HepG2 (cell line): ENCODE data around the gene HSPB6. TPM values are rescaled to one million over a fixed set of nuclear protein-coding genes. Genes with fewer than 3 reads are reported as not detected.

ENCODE experiments used
- BCL6 ChIP-seq: IDR thresholded peaks from 2 replicates; pipeline ENCODE4 v1.6.1; 2016; ENCODE audit warnings: missing genetic modification reagents, missing compliant biosample characterization
- CHCHD3 ChIP-seq: sonication (generic); formaldehyde crosslinking; IDR thresholded peaks from 2 replicates; pipeline ENCODE4 v1.8.0; 2022; ENCODE audit warnings: mild to moderate bottlenecking, missing genetic modification reagents, moderate library complexity
- CHD4 ChIP-seq: fragments of 200-600 bp; sonication (generic); IDR thresholded peaks from 2 replicates; pipeline ENCODE4 v1.7.0; 2017; ENCODE audit warnings: mild to moderate bottlenecking, low read length, borderline replicate concordance
- ELF1 ChIP-seq: sonication (generic); formaldehyde crosslinking; IDR thresholded peaks from 2 replicates; pipeline ENCODE4 v1.4.0; 2020; ENCODE audit warnings: missing genetic modification reagents
- HMG20B ChIP-seq: conservative IDR thresholded peaks from 2 replicates; pipeline ENCODE4 v1.6.1; 2016; ENCODE audit warnings: missing genetic modification reagents, missing compliant biosample characterization
- KDM1A ChIP-seq: IDR thresholded peaks from 2 replicates; pipeline ENCODE4 v1.6.1; 2016; ENCODE audit warnings: missing compliant biosample characterization
- KDM3A ChIP-seq: IDR thresholded peaks from 2 replicates; pipeline ENCODE4 v1.6.1; 2018; ENCODE audit warnings: low read depth, missing compliant biosample characterization
- RBAK ChIP-seq: sonication (generic); formaldehyde crosslinking; IDR thresholded peaks from 2 replicates; pipeline ENCODE4 v1.5.1; 2020; ENCODE audit warnings: mild to moderate bottlenecking, missing genetic modification reagents
- REL ChIP-seq: sonication (generic); formaldehyde crosslinking; conservative IDR thresholded peaks from 2 replicates; pipeline ENCODE4 v1.8.0; 2022; ENCODE audit warnings: mild to moderate bottlenecking, missing genetic modification reagents, moderate library complexity
- SMARCE1 ChIP-seq: fragments of 450-650 bp; IDR thresholded peaks from 2 replicates; pipeline ENCODE4 v1.6.1; 2017; ENCODE audit warnings: borderline replicate concordance
- SYNCRIP ChIP-seq: fragments of 200-400 bp; formaldehyde crosslinking; IDR thresholded peaks from 2 replicates; pipeline ENCODE4 v1.6.1; 2018; ENCODE audit warnings: mild to moderate bottlenecking, low read depth, low read length; ENCODE audit not compliant: insufficient read depth
- YEATS4 ChIP-seq: sonication (generic); formaldehyde crosslinking; IDR thresholded peaks from 2 replicates; pipeline ENCODE4 v1.4.0; 2020; ENCODE audit warnings: missing genetic modification reagents, borderline replicate concordance
- ZBTB20 ChIP-seq: sonication (generic); formaldehyde crosslinking; IDR thresholded peaks from 2 replicates; pipeline ENCODE4 v1.8.1; 2023; ENCODE audit warnings: missing genetic modification reagents, low read depth, mild to moderate bottlenecking, borderline replicate concordance
- ZBTB37 ChIP-seq: sonication (generic); formaldehyde crosslinking; IDR thresholded peaks from 2 replicates; pipeline ENCODE4 v1.4.0; 2020; ENCODE audit warnings: mild to moderate bottlenecking, missing genetic modification reagents
- ZFP62 ChIP-seq: sonication (generic); formaldehyde crosslinking; IDR thresholded peaks from 2 replicates; pipeline ENCODE4 v1.4.0; 2020; ENCODE audit warnings: missing genetic modification reagents
- ZNF207 ChIP-seq: fragments of 450-650 bp; IDR thresholded peaks from 2 replicates; pipeline ENCODE4 v1.6.1; 2016; ENCODE audit warnings: antibody characterized with exemption, borderline replicate concordance
- ZNF34 ChIP-seq: sonication (generic); formaldehyde crosslinking; IDR thresholded peaks from 2 replicates; pipeline ENCODE4 v1.4.0; 2020; ENCODE audit warnings: mild to moderate bottlenecking, missing genetic modification reagents, borderline replicate concordance
- ZNF614 ChIP-seq: IDR thresholded peaks from 2 replicates; pipeline ENCODE4 v1.6.1; 2018; ENCODE audit warnings: missing biosample characterization, missing genetic modification reagents, inconsistent platforms, borderline replicate concordance
- polyA plus RNA-seq, 8 experiments: library from polyadenylated mRNA; depleted of rRNA in 3 of 8; stranded (reverse) in 7 of 8; unstranded in 1 of 8; fragments of >200 nt; fragmentation: Illumina TruSeq in 4 of 8; extraction: Trizol in 4 of 8; gene quantifications; 2 replicates each; pipeline versions ENCODE4 v1.2.1 to v1.2.3, GENCODE V29; 2011 to 2016; ENCODE audit warnings: low read depth in 4 of 8, missing spikeins in 1 of 8, mixed read lengths in 1 of 8; ENCODE audit not compliant: insufficient read depth in 1 of 8
- total RNA-seq, 5 experiments: library from RNA; depleted of rRNA; stranded (reverse); fragments of >200 nt; fragmentation: Illumina TruSeq; extraction: Trizol; gene quantifications; 2 replicates each; pipeline ENCODE4 v1.2.3, GENCODE V29; 2016; ENCODE audit warnings: low read depth in 1 of 5
- TF ChIP-seq, protein P1 (sequence below): sonication (generic); formaldehyde crosslinking; IDR thresholded peaks from 2 replicates; pipeline ENCODE4 v1.8.0; 2022; ENCODE audit warnings: missing genetic modification reagents, low read depth, mild to moderate bottlenecking, borderline replicate concordance
- TF ChIP-seq, protein P2 (sequence below): sonication (generic); formaldehyde crosslinking; IDR thresholded peaks from 2 replicates; pipeline ENCODE4 v1.4.0; 2020; ENCODE audit warnings: missing genetic modification reagents
- TF ChIP-seq, protein P3 (sequence below): sonication (generic); formaldehyde crosslinking; IDR thresholded peaks from 2 replicates; pipeline ENCODE4 v1.4.0; 2020; ENCODE audit warnings: missing genetic modification reagents

The HSPB6 gene
- total and polyA plus RNA-seq, 2 of the 13 experiments (the other 11 are each of a cell fraction or from before 2014, with no cell fraction given), result 0.18 TPM; not detected in 1

DNA sequence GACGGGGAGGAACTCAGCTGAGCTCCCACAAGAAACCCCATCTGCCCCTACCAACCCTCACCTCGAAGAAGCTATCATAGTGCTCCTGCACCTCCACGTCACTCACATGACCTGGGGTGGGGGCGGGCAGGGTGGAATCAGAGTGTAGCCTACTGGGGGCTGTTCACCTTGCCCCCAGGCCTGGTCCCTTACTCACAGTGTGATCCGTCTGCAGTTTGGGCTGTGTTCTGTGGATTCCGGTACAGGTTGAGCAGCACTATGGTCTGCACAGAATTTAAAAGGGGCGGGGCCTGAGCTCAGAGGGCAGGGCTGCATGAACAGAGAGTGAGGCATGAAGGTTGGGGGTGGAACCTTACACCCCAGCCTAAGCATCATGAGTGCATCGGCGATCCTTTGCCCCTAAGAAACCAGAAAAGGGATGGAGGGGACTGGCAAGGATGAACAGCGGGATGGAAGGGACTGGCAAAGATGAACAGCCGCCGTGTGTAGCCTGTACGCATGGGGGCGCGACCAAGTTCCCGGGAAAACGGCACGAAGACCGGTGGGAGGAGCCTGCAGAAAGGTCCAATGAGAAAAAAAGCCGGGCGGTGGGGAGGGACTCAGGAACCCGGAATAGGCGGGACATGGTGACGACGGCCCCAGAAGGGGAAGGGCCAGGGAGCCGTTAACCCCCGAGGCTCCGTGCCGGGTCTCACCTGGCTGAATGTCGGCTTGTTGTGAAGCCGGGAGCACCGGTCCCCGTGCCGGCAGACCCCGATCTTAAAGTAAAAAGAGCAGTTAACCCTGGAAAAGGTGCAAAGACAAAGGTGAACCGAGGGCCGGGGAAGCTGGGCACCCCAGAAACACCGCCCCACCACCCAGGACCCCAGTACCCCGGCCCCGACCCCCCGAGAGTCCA, 12.2 kb downstream of the HSPB6 start (continued):
- TF ChIP-seq ZBTB37 (CRISPR knock-in tag) (no peak), CHD4 (no peak), CHCHD3 (CRISPR knock-in tag) (no peak), KDM3A (CRISPR knock-in tag) (no peak), REL (CRISPR knock-in tag) (no peak), KDM1A (CRISPR knock-in tag) (no peak), ZFP62 (no peak), ZBTB20 (CRISPR knock-in tag) (no peak), SMARCE1 (no peak), RBAK (CRISPR knock-in tag) (no peak), YEATS4 (peak; percentile 34; the same call in 1 of the 2 replicates), ELF1 (no peak; the same call in 1 of the 2 replicates), SYNCRIP (no peak), ZNF614 (CRISPR knock-in tag) (no peak), HMG20B (CRISPR knock-in tag) (no peak), BCL6 (CRISPR knock-in tag) (no peak), ZNF207 (no peak), ZNF34 (CRISPR knock-in tag) (no peak)
- TF ChIP-seq, protein P1, sequence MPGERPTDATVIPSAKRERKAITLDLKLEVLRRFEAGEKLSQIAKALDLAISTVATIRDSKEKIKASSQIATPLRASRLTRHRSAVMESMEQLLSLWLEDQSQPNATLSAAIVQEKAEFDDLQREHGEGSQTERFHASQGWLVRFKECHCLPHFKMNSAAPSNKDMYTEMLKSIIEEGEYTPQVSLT, result no peak
- TF ChIP-seq, protein P2, sequence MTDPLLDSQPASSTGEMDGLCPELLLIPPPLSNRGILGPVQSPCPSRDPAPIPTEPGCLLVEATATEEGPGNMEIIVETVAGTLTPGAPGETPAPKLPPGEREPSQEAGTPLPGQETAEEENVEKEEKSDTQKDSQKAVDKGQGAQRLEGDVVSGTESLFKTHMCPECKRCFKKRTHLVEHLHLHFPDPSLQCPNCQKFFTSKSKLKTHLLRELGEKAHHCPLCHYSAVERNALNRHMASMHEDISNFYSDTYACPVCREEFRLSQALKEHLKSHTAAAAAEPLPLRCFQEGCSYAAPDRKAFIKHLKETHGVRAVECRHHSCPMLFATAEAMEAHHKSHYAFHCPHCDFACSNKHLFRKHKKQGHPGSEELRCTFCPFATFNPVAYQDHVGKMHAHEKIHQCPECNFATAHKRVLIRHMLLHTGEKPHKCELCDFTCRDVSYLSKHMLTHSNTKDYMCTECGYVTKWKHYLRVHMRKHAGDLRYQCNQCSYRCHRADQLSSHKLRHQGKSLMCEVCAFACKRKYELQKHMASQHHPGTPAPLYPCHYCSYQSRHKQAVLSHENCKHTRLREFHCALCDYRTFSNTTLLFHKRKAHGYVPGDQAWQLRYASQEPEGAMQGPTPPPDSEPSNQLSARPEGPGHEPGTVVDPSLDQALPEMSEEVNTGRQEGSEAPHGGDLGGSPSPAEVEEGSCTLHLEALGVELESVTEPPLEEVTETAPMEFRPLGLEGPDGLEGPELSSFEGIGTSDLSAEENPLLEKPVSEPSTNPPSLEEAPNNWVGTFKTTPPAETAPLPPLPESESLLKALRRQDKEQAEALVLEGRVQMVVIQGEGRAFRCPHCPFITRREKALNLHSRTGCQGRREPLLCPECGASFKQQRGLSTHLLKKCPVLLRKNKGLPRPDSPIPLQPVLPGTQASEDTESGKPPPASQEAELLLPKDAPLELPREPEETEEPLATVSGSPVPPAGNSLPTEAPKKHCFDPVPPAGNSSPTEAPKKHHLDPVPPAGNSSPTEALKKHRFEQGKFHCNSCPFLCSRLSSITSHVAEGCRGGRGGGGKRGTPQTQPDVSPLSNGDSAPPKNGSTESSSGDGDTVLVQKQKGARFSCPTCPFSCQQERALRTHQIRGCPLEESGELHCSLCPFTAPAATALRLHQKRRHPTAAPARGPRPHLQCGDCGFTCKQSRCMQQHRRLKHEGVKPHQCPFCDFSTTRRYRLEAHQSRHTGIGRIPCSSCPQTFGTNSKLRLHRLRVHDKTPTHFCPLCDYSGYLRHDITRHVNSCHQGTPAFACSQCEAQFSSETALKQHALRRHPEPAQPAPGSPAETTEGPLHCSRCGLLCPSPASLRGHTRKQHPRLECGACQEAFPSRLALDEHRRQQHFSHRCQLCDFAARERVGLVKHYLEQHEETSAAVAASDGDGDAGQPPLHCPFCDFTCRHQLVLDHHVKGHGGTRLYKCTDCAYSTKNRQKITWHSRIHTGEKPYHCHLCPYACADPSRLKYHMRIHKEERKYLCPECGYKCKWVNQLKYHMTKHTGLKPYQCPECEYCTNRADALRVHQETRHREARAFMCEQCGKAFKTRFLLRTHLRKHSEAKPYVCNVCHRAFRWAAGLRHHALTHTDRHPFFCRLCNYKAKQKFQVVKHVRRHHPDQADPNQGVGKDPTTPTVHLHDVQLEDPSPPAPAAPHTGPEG (CRISPR knock-in tag), result no peak
- TF ChIP-seq, protein P3, sequence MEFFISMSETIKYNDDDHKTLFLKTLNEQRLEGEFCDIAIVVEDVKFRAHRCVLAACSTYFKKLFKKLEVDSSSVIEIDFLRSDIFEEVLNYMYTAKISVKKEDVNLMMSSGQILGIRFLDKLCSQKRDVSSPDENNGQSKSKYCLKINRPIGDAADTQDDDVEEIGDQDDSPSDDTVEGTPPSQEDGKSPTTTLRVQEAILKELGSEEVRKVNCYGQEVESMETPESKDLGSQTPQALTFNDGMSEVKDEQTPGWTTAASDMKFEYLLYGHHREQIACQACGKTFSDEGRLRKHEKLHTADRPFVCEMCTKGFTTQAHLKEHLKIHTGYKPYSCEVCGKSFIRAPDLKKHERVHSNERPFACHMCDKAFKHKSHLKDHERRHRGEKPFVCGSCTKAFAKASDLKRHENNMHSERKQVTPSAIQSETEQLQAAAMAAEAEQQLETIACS, result no peak
